IMR-90 (cell line): ENCODE results near the gene DAND5. TPM values are rescaled to one million over a fixed set of nuclear protein-coding genes. Genes with fewer than 3 reads are reported as not detected.

Experiments
- ATAC-seq: fragments of 200-7000 bp; cut with Tn5 transposase; 2 replicates; pipeline ENCODE4 v1.9.1; 2020; ENCODE audit warnings: low read depth, mild to moderate bottlenecking, moderate library complexity
- BruUV-seq: library from RNA; stranded (reverse); fragments of 400-500 nt; replicated peaks from 2 replicates; lab custom pipeline; 2021; lab: Mats Ljungman, UMichigan
- CTCF ChIA-PET: fragments of 300-600 bp; formaldehyde crosslinking; extraction: SDS; loops from one replicate; lab custom pipeline; 2021; ENCODE audit warnings: antibody characterized with exemption; lab: Yijun Ruan, JAX
- POLR2A ChIA-PET: fragments of 300-600 bp; sonication (Branson Sonifier 250); formaldehyde crosslinking; loops from one replicate; lab custom pipeline; 2022; ENCODE audit warnings: antibody characterized with exemption; ENCODE audit not compliant: unreplicated experiment; lab: Charles Lee
- DNase-seq: peaks from one replicate; pipeline ENCODE4 v3.0.0; 2013
- H2AFZ ChIP-seq: replicated peaks from 2 replicates; pipeline ENCODE3; 2013; ENCODE audit warnings: low read length, mild to moderate bottlenecking; ENCODE audit not compliant: poor library complexity
- H2AK5ac ChIP-seq: 2 replicates; pipeline ENCODE4 v1.6.1; 2013; ENCODE audit warnings: low read depth, low read length, inconsistent platforms
- H2AK9ac ChIP-seq: replicated peaks from 2 replicates; pipeline ENCODE3; 2013; ENCODE audit warnings: mild to moderate bottlenecking, low read depth, low read length, moderate library complexity; ENCODE audit not compliant: poor library complexity
- H2BK120ac ChIP-seq: 2 replicates; pipeline ENCODE4 v1.6.1; 2013; ENCODE audit warnings: low read depth, low read length, inconsistent platforms
- H2BK15ac ChIP-seq: 3 replicates; pipeline ENCODE4 v1.6.1; 2013; ENCODE audit warnings: low read depth, low read length, inconsistent platforms
- H2BK20ac ChIP-seq: 2 replicates; pipeline ENCODE4 v1.6.1; 2013; ENCODE audit warnings: low read depth, mild to moderate bottlenecking, inconsistent platforms, low read length, moderate library complexity
- H2BK5ac ChIP-seq: 2 replicates; pipeline ENCODE4 v1.6.1; 2013; ENCODE audit warnings: mild to moderate bottlenecking, low read depth, low read length, inconsistent platforms; ENCODE audit not compliant: poor library complexity, severe bottlenecking
- H3K14ac ChIP-seq: replicated peaks from 2 replicates; pipeline ENCODE4 v1.6.1; 2013; ENCODE audit warnings: low read depth, low read length, inconsistent platforms
- H3K18ac ChIP-seq: 2 replicates; pipeline ENCODE4 v1.6.1; 2013; ENCODE audit warnings: low read depth, low read length, control low read depth
- H3K23ac ChIP-seq: 2 replicates; pipeline ENCODE4 v1.6.1; 2013; ENCODE audit warnings: low read depth, low read length, inconsistent platforms
- H3K27ac ChIP-seq: 2 replicates; pipeline ENCODE4 v1.5.1; 2013; ENCODE audit warnings: mild to moderate bottlenecking, control low read depth, low read length; ENCODE audit not compliant: insufficient read depth
- H3K27me3 ChIP-seq: 2 replicates; pipeline ENCODE4 v1.6.1; 2013; ENCODE audit warnings: low read length; ENCODE audit not compliant: control insufficient read depth, insufficient read depth
- H3K36me3 ChIP-seq: 2 replicates; pipeline ENCODE4 v1.6.1; 2013; ENCODE audit warnings: low read length, mixed read lengths; ENCODE audit not compliant: control insufficient read depth, insufficient read depth
- H3K4ac ChIP-seq: 2 replicates; pipeline ENCODE4 v1.6.1; 2013; ENCODE audit warnings: low read depth, low read length, inconsistent platforms
- H3K4me1 ChIP-seq: 2 replicates; pipeline ENCODE4 v1.6.1; 2013; ENCODE audit warnings: low read length, mixed read lengths; ENCODE audit not compliant: control insufficient read depth, insufficient read depth
- H3K4me2 ChIP-seq: 2 replicates; pipeline ENCODE4 v1.6.1; 2013; ENCODE audit warnings: low read depth, mild to moderate bottlenecking, control low read depth, low read length, moderate library complexity
- H3K4me3 ChIP-seq: 2 replicates; pipeline ENCODE4 v1.5.1; 2013; ENCODE audit warnings: low read depth, mild to moderate bottlenecking, control low read depth, low read length, moderate library complexity; ENCODE audit not compliant: insufficient read depth
- H3K56ac ChIP-seq: 2 replicates; pipeline ENCODE4 v1.6.1; 2013; ENCODE audit warnings: low read length, inconsistent platforms; ENCODE audit not compliant: insufficient read depth; ENCODE audit errors: extremely low read depth
- H3K79me1 ChIP-seq, 2 experiments: 2 replicates each; pipeline ENCODE4 v1.6.1; 2013; ENCODE audit warnings: low read length in 2 of 2, inconsistent platforms in 1 of 2, low read depth in 1 of 2
- H3K9ac ChIP-seq: 2 replicates; pipeline ENCODE4 v1.6.1; 2013; ENCODE audit warnings: low read depth, low read length, control low read depth
- H3K9me1 ChIP-seq: 2 replicates; pipeline ENCODE4 v1.6.1; 2013; ENCODE audit warnings: low read length, inconsistent platforms; ENCODE audit not compliant: insufficient read depth
- H3K9me3 ChIP-seq: 2 replicates; pipeline ENCODE4 v1.6.1; 2013; ENCODE audit warnings: low read length; ENCODE audit not compliant: control insufficient read depth, insufficient read depth
- H4K20me1 ChIP-seq: 2 replicates; pipeline ENCODE4 v1.6.1; 2013; ENCODE audit warnings: low read length, inconsistent platforms; ENCODE audit not compliant: insufficient read depth
- H4K5ac ChIP-seq: 2 replicates; pipeline ENCODE4 v1.6.1; 2013; ENCODE audit warnings: mild to moderate bottlenecking, low read depth, low read length, control low read depth
- H4K8ac ChIP-seq, 2 experiments: 2 replicates each; pipeline ENCODE4 v1.6.1; 2013; ENCODE audit warnings: low read depth in 2 of 2, low read length in 2 of 2, control low read depth in 1 of 2, inconsistent platforms in 1 of 2
- H4K91ac ChIP-seq: 2 replicates; pipeline ENCODE4 v1.6.1; 2013; ENCODE audit warnings: low read depth, low read length, inconsistent platforms; ENCODE audit not compliant: insufficient read depth
- BHLHE40 ChIP-seq: fragments of 150-350 bp; IDR thresholded peaks from 2 replicates; pipeline ENCODE4 v1.6.1; 2016; ENCODE audit warnings: mild to moderate bottlenecking, low read depth, low read length
- CEBPB ChIP-seq: IDR thresholded peaks from 2 replicates; pipeline ENCODE4 v1.6.1; 2012; ENCODE audit warnings: low read depth, low read length, improper control_type of control experiment
- CHD1 ChIP-seq: IDR thresholded peaks from 2 replicates; pipeline ENCODE4 v1.6.1; 2012; ENCODE audit warnings: low read depth, low read length, improper control_type of control experiment
- CTCF ChIP-seq: conservative IDR thresholded peaks from 2 replicates; pipeline ENCODE4 v1.5.1; 2012; ENCODE audit warnings: mild to moderate bottlenecking, low read depth, low read length, improper control_type of control experiment
- ELK1 ChIP-seq: fragments of 150-350 bp; IDR thresholded peaks from 2 replicates; pipeline ENCODE4 v1.6.1; 2016; ENCODE audit warnings: low read depth, mild to moderate bottlenecking, low read length, moderate library complexity, borderline replicate concordance
- FOS ChIP-seq: fragments of 150-350 bp; IDR thresholded peaks from 2 replicates; pipeline ENCODE4 v1.6.1; 2016; ENCODE audit warnings: low read depth, low read length
- MAFK ChIP-seq: IDR thresholded peaks from 2 replicates; pipeline ENCODE4 v1.6.1; 2012; ENCODE audit warnings: low read depth, low read length, improper control_type of control experiment
- MAZ ChIP-seq: IDR thresholded peaks from 2 replicates; pipeline ENCODE4 v1.6.1; 2012; ENCODE audit warnings: low read depth, mild to moderate bottlenecking, low read length, improper control_type of control experiment, moderate library complexity, borderline replicate concordance
- MXI1 ChIP-seq: IDR thresholded peaks from 2 replicates; pipeline ENCODE4 v1.6.1; 2012; ENCODE audit warnings: low read depth, mild to moderate bottlenecking, low read length, moderate library complexity, borderline replicate concordance
- NFE2L2 ChIP-seq: fragments of 150-350 bp; IDR thresholded peaks from 2 replicates; pipeline ENCODE4 v1.6.1; 2016; ENCODE audit warnings: low read depth, mild to moderate bottlenecking, low read length
- POLR2A ChIP-seq: IDR thresholded peaks from 2 replicates; pipeline ENCODE4 v1.6.1; 2012; ENCODE audit warnings: mild to moderate bottlenecking, low read depth, low read length
- RAD21 ChIP-seq: IDR thresholded peaks from 2 replicates; pipeline ENCODE4 v1.6.1; 2012; ENCODE audit warnings: low read length, improper control_type of control experiment
- RCOR1 ChIP-seq: IDR thresholded peaks from 2 replicates; pipeline ENCODE4 v1.6.1; 2012; ENCODE audit warnings: mild to moderate bottlenecking, low read length, improper control_type of control experiment; ENCODE audit not compliant: insufficient replicate concordance
- RFX5 ChIP-seq: IDR thresholded peaks from 2 replicates; pipeline ENCODE4 v1.8.0; 2012; ENCODE audit warnings: low read depth, mild to moderate bottlenecking, low read length, moderate library complexity
- SMC3 ChIP-seq: fragments of 150-350 bp; IDR thresholded peaks from 2 replicates; pipeline ENCODE4 v1.6.1; 2016; ENCODE audit warnings: low read depth, mild to moderate bottlenecking, antibody characterized with exemption, low read length, moderate library complexity
- USF2 ChIP-seq: fragments of 150-350 bp; IDR thresholded peaks from 2 replicates; pipeline ENCODE4 v1.6.1; 2017; ENCODE audit warnings: mild to moderate bottlenecking, antibody characterized with exemption, low read length, low read depth
- WGBS, 2 experiments: methylation state at CpG; one replicate each; pipeline versions ENCODE4 v1.1.5 to v1.1.7; 2013; ENCODE audit warnings: missing lambda C conversion rate in 2 of 2; ENCODE audit not compliant: insufficient read length in 1 of 2; ENCODE audit errors: extremely low coverage in 2 of 2; 5-methylcytosine and 5-hydroxymethylcytosine counted together
- dilution Hi-C: fragments of 300-500 bp; cut with HindIII; formaldehyde crosslinking; loops from one replicate; pipeline ENCODE4 v1.14.3; 2018; ENCODE audit warnings: low sequenced_read_pairs; ENCODE audit not compliant: unreplicated experiment
- in situ Hi-C: fragments of 300-500 bp; cut with MboI; formaldehyde crosslinking; loops from 3 replicates; pipeline ENCODE4 v1.14.3; 2019; ENCODE audit warnings: low sequenced_read_pairs, inconsistent platforms, mixed read lengths
- intact Hi-C: fragments of 100-400 bp; cut with micrococcal nuclease; formaldehyde crosslinking; loops from 2 replicates; pipeline ENCODE4 v1.10.0; 2022
- polyA plus RNA-seq, 3 experiments: library from polyadenylated mRNA; depleted of rRNA; stranded (reverse); fragments of >200 nt; gene quantifications; 2 replicates each; pipeline ENCODE4 v1.2.3, GENCODE V29; 2012; ENCODE audit warnings: low replicate concordance in 1 of 3
- total RNA-seq: library from RNA; depleted of rRNA; stranded (reverse); fragments of >200 nt; gene quantifications from 2 replicates; pipeline ENCODE4 v1.2.3, GENCODE V29; 2012

The DAND5 gene
- total and polyA plus RNA-seq, 2 of the 4 experiments (the other 2 are of a cell fraction) = 0.03 TPM; not detected in 1

GRCh38 chr19:12930002-12930645 is 39.3 kb upstream of the DAND5 start:
- in situ Hi-C loops (no loop called here), dilution Hi-C loops (no loop called here), intact Hi-C loops (no loop called here)
- DNase-seq (no peak), ATAC-seq (no peak)
- Histone ChIP-seq H3K36me3 (peaks cover 35% of the 10 kb centered on the region), H4K91ac (no peak overlapping the region), H3K27me3 (no peaks in the 10 kb centered on the region), H3K4me3 (no peak overlapping the region), H3K23ac (no peak overlapping the region), H3K56ac (no peak overlapping the region), H3K9ac (no peak overlapping the region), H2AK9ac (no peak overlapping the region), H3K4me1 (peaks cover 4% of the 10 kb centered on the region), H3K27ac (no peak overlapping the region), H3K14ac (no peak overlapping the region), H2AFZ (no peak overlapping the region), H3K9me3 (no peaks in the 10 kb centered on the region), H4K5ac (no peak overlapping the region), H3K9me1 (peaks cover 9% of the 10 kb centered on the region; the same call in 1 of the 2 replicates), H2BK15ac (no peak overlapping the region), H4K20me1 (peaks cover 18% of the 10 kb centered on the region), H3K4ac (no peak overlapping the region), H2BK5ac (no peak overlapping the region), H4K8ac (no peak overlapping the region), H2BK20ac (no peak overlapping the region), H3K79me1 (peaks cover 8 to 48% of the 10 kb centered on the region in 2 experiments; a peak in 3 of 4 replicates), H3K4me2 (no peak overlapping the region), H3K18ac (no peak overlapping the region), H2AK5ac (no peak overlapping the region), H2BK120ac (no peak overlapping the region)
- BruUV-seq = no TSS peak
- ChIA-PET CTCF (no interaction called here), POLR2A (no interaction called here)
- 95% methylated on average over 10 of the region's 19 CpGs; no CpG with 5 or more reads in 1 of the 2 experiments for WGBS, 2 experiments
- no peak for TF ChIP-seq CTCF
- TF ChIP-seq MAFK = no peak
- TF ChIP-seq USF2 = no peak
- no peak for TF ChIP-seq POLR2A
- TF ChIP-seq FOS = no peak
- no peak for TF ChIP-seq BHLHE40
- TF ChIP-seq RCOR1 = no peak
- no peak for TF ChIP-seq RFX5
- TF ChIP-seq CHD1 = no peak
- TF ChIP-seq ELK1 = no peak
- no peak for TF ChIP-seq MAZ
- TF ChIP-seq CEBPB = no peak
- TF ChIP-seq SMC3 = no peak
- TF ChIP-seq NFE2L2 = no peak
- TF ChIP-seq RAD21 = no peak
- no peak for TF ChIP-seq MXI1
